GM20000 (cell line): ENCODE measurements around the gene MYZAP.

Experiments used
- DNase-seq: peaks from one replicate; pipeline ENCODE4 v3.0.0; 2012; ENCODE audit warnings: low spot score
- TF ChIP-seq, protein P1 (sequence below): IDR thresholded peaks from 2 replicates; pipeline ENCODE4 v1.5.1; 2012; ENCODE audit warnings: mild to moderate bottlenecking, control low read depth; ENCODE audit errors: extremely low read depth, missing control alignments

MYZAP gene

DNA sequence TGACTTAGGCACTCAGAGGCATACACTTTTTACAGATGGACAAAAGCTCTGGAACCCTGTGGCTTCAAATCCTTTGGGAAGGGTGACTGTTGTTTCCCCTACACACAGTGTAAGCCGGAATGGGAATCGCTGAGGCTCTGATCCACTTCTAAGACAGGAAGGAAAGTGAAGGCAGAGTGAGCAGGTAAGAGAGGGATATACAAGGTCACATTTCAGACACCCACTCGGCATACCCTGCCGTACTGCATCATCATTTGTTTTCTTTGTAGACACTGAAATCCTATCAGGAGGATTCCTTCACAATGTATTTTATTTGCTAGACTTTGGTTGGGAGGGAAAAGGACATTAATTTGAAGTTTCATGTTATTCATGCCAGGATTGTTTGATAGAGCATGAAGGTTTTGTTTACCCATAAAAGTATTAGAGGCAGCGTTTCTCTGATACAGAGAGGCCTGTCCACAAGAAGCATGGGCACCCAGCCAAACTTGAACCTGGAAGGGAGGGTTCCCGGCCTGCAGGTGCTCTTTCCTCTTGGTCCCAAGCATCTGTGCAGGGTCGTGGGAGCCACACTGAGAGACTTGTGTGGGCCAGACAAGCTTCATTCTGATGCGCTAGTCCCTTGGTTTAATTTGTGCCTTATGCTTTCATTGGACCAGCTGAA lies 92.9 kb downstream of the MYZAP start:
- TF ChIP-seq, protein P1, sequence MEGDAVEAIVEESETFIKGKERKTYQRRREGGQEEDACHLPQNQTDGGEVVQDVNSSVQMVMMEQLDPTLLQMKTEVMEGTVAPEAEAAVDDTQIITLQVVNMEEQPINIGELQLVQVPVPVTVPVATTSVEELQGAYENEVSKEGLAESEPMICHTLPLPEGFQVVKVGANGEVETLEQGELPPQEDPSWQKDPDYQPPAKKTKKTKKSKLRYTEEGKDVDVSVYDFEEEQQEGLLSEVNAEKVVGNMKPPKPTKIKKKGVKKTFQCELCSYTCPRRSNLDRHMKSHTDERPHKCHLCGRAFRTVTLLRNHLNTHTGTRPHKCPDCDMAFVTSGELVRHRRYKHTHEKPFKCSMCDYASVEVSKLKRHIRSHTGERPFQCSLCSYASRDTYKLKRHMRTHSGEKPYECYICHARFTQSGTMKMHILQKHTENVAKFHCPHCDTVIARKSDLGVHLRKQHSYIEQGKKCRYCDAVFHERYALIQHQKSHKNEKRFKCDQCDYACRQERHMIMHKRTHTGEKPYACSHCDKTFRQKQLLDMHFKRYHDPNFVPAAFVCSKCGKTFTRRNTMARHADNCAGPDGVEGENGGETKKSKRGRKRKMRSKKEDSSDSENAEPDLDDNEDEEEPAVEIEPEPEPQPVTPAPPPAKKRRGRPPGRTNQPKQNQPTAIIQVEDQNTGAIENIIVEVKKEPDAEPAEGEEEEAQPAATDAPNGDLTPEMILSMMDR = no peak
- DNase-seq = no peak

DNA sequence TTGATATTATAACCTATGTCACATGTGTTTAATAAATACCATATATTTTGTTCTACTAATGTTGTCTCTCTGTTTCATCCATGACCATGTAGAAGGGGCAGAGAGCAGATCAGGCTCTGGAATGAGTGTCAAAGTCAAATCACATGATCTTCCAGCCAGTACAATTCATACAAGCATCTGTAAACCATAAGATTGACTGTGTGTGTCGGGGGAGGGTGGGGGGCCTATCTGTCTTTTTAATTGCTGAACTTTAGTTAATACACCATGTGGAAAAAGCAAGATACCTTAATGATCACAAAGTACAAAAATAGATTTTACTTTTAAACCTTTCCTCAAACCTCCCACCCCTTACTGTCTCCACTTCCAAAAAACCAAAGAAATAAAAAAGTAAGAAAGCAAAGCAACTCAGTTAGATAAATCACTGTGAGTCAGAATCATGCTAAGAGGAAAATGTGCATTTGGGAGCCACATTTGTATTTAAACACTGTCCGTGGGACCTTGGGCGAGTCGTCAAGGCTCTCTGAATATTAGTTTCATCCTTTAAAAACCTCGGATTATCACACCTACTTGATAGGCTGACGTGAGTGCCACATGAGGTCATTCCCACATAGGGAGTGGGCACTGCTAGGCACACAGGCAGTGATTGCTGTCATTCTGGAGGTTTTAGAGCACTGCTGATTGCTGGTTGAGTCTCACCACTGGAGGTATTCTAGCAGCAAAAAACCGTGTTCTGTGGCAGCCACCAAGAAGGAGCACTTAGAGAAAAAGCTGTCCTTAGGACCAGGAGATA lies 93.8 kb downstream of the MYZAP start:
- TF ChIP-seq, protein P1 = no peak
- DNase-seq = no peak

- DNase-seq = no peak
- TF ChIP-seq, protein P1 = no peak
Measured at GRCh38 chr15:57686657-57687056, 95.0 kb downstream of the MYZAP start.

GRCh38 chr15:57690341-57690966 lies 98.8 kb downstream of the MYZAP start:
- no peak for DNase-seq
- TF ChIP-seq, protein P1 = no peak

DNA sequence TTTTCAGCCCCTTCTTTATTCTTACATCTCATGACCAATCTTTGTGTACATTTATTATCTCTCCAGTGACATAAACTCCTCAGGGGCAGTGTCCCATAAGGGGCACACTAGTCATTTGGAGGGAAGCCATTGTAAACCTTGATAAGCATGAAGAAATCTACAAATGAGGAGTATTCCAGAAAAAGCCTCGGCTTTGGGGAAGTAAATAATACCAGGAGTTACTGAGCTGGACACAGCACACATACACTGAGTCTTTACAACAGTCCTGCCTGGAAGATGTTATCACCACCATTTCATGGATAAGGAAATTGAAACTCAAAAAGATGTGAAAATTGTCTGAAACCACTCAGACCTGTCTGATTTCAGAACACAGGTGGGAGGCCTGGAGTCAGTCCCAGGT lies 99.4 kb downstream of the MYZAP start:
- no peak for DNase-seq

DNA sequence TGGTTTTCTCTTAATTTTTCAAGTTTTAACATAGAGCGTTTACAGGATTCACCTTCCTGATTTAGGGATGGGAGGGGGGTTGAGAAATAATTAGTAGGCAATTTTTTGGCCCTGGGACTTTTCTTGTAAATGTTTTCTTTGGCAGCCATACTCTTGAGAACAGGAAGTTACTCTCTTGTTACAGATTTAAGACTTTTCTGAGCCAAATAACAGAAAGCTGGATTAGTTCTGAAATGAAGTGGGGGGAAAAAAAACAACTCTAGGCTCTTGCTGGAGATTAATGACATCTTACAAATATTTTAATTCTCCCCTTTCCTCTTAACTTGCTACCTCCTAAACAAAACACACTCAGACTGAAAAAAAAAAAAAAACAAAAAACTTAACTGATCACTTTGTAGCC lies 101.0 kb downstream of the MYZAP start:
- TF ChIP-seq, protein P1 = no peak
- DNase-seq = no peak

More for the DNA sequence above, 99.4 kb downstream of the MYZAP start:
- TF ChIP-seq, protein P1 = no peak

DNA sequence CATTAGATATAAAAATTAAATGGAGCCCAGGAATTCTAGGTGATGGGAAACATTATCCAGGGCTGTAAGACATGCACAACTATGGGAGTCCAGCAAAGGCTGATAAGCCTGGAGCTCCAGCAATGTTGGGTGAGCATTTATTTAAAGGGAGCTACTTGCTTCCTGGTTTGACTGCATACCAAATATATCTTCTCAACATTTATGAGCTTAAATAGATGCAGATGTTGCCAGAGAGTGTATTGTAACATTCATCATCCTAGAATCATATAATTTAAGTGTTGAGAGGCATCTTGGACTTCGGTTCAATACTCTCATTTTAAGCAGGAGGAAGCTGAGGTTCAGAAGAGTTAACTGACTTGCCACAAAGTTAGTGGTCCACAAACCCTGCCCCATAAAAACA lies 102.6 kb downstream of the MYZAP start:
- no peak for DNase-seq
- TF ChIP-seq, protein P1 = no peak
